ENCODE data around the gene PHLDB3.

DNA sequence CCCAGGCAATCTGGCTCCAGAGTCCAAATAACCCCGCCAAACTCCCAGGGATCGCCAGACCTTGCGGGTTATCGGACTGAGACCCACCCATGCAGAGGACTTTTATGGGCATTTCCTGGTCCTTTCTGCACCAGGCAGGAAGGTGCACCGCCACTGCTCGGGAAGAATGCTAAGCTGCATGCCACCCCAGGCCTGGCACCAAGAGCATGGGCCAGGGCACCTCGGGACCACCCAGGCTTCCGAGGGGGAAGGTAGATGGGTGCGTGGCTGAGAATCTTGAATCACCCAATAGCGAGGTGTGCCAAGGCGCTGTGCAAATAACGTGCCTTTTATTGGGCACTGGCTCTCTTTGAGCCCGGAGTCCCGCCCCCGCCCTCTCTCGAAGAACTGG is 28.0 kb upstream of the PHLDB3 start:
- TF ChIP-seq FOXM1 (IDR thresholded peaks at IDR 0.05; ENCODE audit: borderline replicate concordance), result no peak
- TF ChIP-seq FOXA1 (IDR thresholded peaks at IDR 0.05), result no peak
- no peak for TF ChIP-seq CTBP1 (IDR thresholded peaks at IDR 0.05; ENCODE audit: borderline replicate concordance)
- TF ChIP-seq SP1 (IDR thresholded peaks at IDR 0.05), result no peak
- TF ChIP-seq ZNF384 (IDR thresholded peaks at IDR 0.05), result no peak
- TF ChIP-seq HDGF (IDR thresholded peaks at IDR 0.05; ENCODE audit: borderline replicate concordance), result no peak
